Esophagus muscularis mucosa (tissue), 3 donors: ENCODE measurements around the gene UBQLN4.

Experiments used
- CTCF ChIP-seq, 3 experiments: fragments of 200-600 bp in 2 of 3; fragments of 450-650 bp in 1 of 3; sonication (generic) in 2 of 3; IDR thresholded peaks; one replicate each; pipeline ENCODE4 v1.5.1; 2017 to 2019; ENCODE audit warnings: antibody characterized with exemption in 3 of 3, mild to moderate bottlenecking in 2 of 3, moderate library complexity in 1 of 3
- POLR2A ChIP-seq: fragments of 450-650 bp; IDR thresholded peaks from one replicate; pipeline ENCODE4 v1.6.1; 2017; ENCODE audit warnings: antibody characterized with exemption, moderate library complexity, mild to moderate bottlenecking, low read depth
- POLR2AphosphoS5 ChIP-seq, 2 donors: sonication (generic); formaldehyde crosslinking; IDR thresholded peaks; one replicate each; pipeline ENCODE4 v1.6.1; 2017; ENCODE audit warnings: antibody characterized with exemption in 2 of 2

GRCh38 chr1:156075775-156076204 is 22.2 kb upstream of the UBQLN4 start:
- TF ChIP-seq CTCF (IDR thresholded peaks at IDR 0.05): no peak
- TF ChIP-seq POLR2A: no peak
- no peak for TF ChIP-seq POLR2AphosphoS5 (IDR thresholded peaks at IDR 0.05)
